ENCODE data around the gene DAZ2. TPM values are rescaled to one million over a fixed set of nuclear protein-coding genes. Genes with fewer than 3 reads are reported as not detected.
"Not testable (repeated sequence)": the region's sequence is repeated elsewhere in the genome, so short reads cannot be mapped to it uniquely, and the experiment has no call there.

Gene DAZ2
- total and polyA plus RNA-seq, 2 of the 13 experiments (the other 11 are each of a cell fraction or from before 2014, with no cell fraction given): not detected

GRCh38 chrY:23209802-23210495 lies 9.4 kb upstream of the DAZ2 start:
- BruUV-seq (replicated peaks); H3K4me3 ChIP-seq (replicated peaks in 1 of 3; ENCODE audit: insufficient read depth in 1 of 3, low read depth in 2 of 3, low read length in 3 of 3); intact Hi-C loops (cut with micrococcal nuclease; ENCODE audit: unreplicated experiment); POLR2A ChIA-PET; DNase-seq (ENCODE audit: low spot score); H3K4me2 ChIP-seq (ENCODE audit: low read depth, low read length); H3K9ac ChIP-seq (ENCODE audit: insufficient read depth, low read depth, low read length); H3K79me2 ChIP-seq (ENCODE audit: insufficient read depth, low read length); H3K27ac ChIP-seq (ENCODE audit: extremely low read length, insufficient read depth, low read length); ATAC-seq; H3K27me3 ChIP-seq (ENCODE audit: control insufficient read depth in 1 of 2, insufficient read depth in 2 of 2, low read length in 2 of 2); H3K36me3 ChIP-seq (replicated peaks in 1 of 2; ENCODE audit: control insufficient read depth in 1 of 2, insufficient read depth in 2 of 2, low read length in 2 of 2); H3K9me3 ChIP-seq (ENCODE audit: low read length); FAIRE-seq; H4K20me1 ChIP-seq (ENCODE audit: insufficient read depth, low read length); in situ Hi-C loops (cut with HindIII; ENCODE audit: extremely low pct_ligation_motif_present, low pct_unique_long_range_greater_than_20kb); H2AFZ ChIP-seq (ENCODE audit: low read length); H3K4me1 ChIP-seq (ENCODE audit: insufficient read depth, low read length); CTCF ChIA-PET (ENCODE audit: low intra/inter-chr PET ratio, low total read pairs): not testable (repeated sequence)
- 0% methylated on average over 2 of the region's 4 CpGs for WGBS (ENCODE audit: low lambda C conversion rate)

- POLR2A ChIA-PET; DNase-seq (ENCODE audit: low spot score); H3K4me3 ChIP-seq (replicated peaks in 1 of 3; ENCODE audit: insufficient read depth in 1 of 3, low read depth in 2 of 3, low read length in 3 of 3); H3K9me3 ChIP-seq (ENCODE audit: low read length); FAIRE-seq; intact Hi-C loops (cut with micrococcal nuclease; ENCODE audit: unreplicated experiment); CTCF ChIA-PET (ENCODE audit: low intra/inter-chr PET ratio, low total read pairs); H3K36me3 ChIP-seq (replicated peaks in 1 of 2; ENCODE audit: control insufficient read depth in 1 of 2, insufficient read depth in 2 of 2, low read length in 2 of 2); H3K4me1 ChIP-seq (ENCODE audit: insufficient read depth, low read length); H3K79me2 ChIP-seq (ENCODE audit: insufficient read depth, low read length); BruUV-seq (replicated peaks); ATAC-seq; H3K4me2 ChIP-seq (ENCODE audit: low read depth, low read length); in situ Hi-C loops (cut with HindIII; ENCODE audit: extremely low pct_ligation_motif_present, low pct_unique_long_range_greater_than_20kb); H4K20me1 ChIP-seq (ENCODE audit: insufficient read depth, low read length); H3K9ac ChIP-seq (ENCODE audit: insufficient read depth, low read depth, low read length); H3K27ac ChIP-seq (ENCODE audit: extremely low read length, insufficient read depth, low read length); H2AFZ ChIP-seq (ENCODE audit: low read length); H3K27me3 ChIP-seq (ENCODE audit: control insufficient read depth in 1 of 2, insufficient read depth in 2 of 2, low read length in 2 of 2): not testable (repeated sequence)
- WGBS (ENCODE audit: low lambda C conversion rate): no CpG with 5 or more reads among the region's 4 CpGs
Observed at GRCh38 chrY:23210681-23211080, 8.7 kb upstream of the DAZ2 start.

Other genes starting within 250 kb of the DAZ2 start
- not detected in 2 replicates for gene BPY2, start 235.3 kb upstream of the DAZ2 start, total RNA-seq (2016; rRNA removed; fragmentation: Illumina TruSeq; extraction: Trizol)
- not detected in 2 replicates for gene BPY2, start 235.3 kb upstream of the DAZ2 start, polyA plus RNA-seq (2011; rRNA removed)
- gene DAZ1, start 20.5 kb upstream of the DAZ2 start, total RNA-seq (2016; rRNA removed; fragmentation: Illumina TruSeq; extraction: Trizol): not detected in 2 replicates
- 0.03 TPM in 1 of 2 replicates, not detected in the other for gene DAZ1, start 20.5 kb upstream of the DAZ2 start, polyA plus RNA-seq (2011; rRNA removed)

Data from HepG2 (cell line).